HUDEP-2 (cell line): Measurements from ENCODE around the gene SCN4A.
A peak's percentile ranks its signal among the peaks of the same experiment; 100 is the strongest.

Experiments
- DNase-seq, 76 experiments: peaks; one replicate each; lab custom pipeline; 2025; ENCODE audit not compliant: unreplicated experiment in 76 of 76; lab: John Stamatoyannopoulos, UW

SCN4A gene

GRCh38 chr17:63960430-63960829 is 12.3 kb downstream of the SCN4A start:
- no peak for DNase-seq

GRCh38 chr17:63960006-63960405 is 12.7 kb downstream of the SCN4A start:
- no peak for DNase-seq

GRCh38 chr17:63956296-63956920 is 16.3 kb downstream of the SCN4A start:
- DNase-seq: no peak

- no peak for DNase-seq
Measured at GRCh38 chr17:63955791-63956190, 16.9 kb downstream of the SCN4A start.

GRCh38 chr17:63955232-63955631 is 17.5 kb downstream of the SCN4A start:
- no peak for DNase-seq

- DNase-seq: no peak
Measured at GRCh38 chr17:63954402-63955063, 18.2 kb downstream of the SCN4A start.

GRCh38 chr17:63950940-63951907 is 21.5 kb downstream of the SCN4A start:
- peak in 3 of 76 experiments; percentile 2 to 5 (median 5) for DNase-seq

- DNase-seq: no peak
Measured at GRCh38 chr17:63949576-63950250, 23.0 kb downstream of the SCN4A start.

GRCh38 chr17:63948521-63948920 is 24.2 kb downstream of the SCN4A start:
- no peak for DNase-seq

- no peak for DNase-seq
Measured at GRCh38 chr17:63947711-63948330, 24.9 kb downstream of the SCN4A start.

GRCh38 chr17:63946440-63947363 is 26.0 kb downstream of the SCN4A start:
- peak in 30 of 76 experiments; percentile 3 to 62 (median 20) for DNase-seq

GRCh38 chr17:63945784-63946439 is 26.8 kb downstream of the SCN4A start:
- DNase-seq: no peak

GRCh38 chr17:63944736-63945499 is 27.8 kb downstream of the SCN4A start:
- peak in 1 of 76 experiments; percentile 1 for DNase-seq

GRCh38 chr17:63943745-63944144 is 29.0 kb downstream of the SCN4A start:
- no peak for DNase-seq

- no peak for DNase-seq
Measured at GRCh38 chr17:63942309-63942985, 30.3 kb downstream of the SCN4A start.

- DNase-seq: no peak
Measured at GRCh38 chr17:63941751-63942150, 31.0 kb downstream of the SCN4A start.

- no peak for DNase-seq
Measured at GRCh38 chr17:63941162-63941561, 31.6 kb downstream of the SCN4A start.
